Stimulated activated CD4-positive, alpha-beta T cell treated with anti-CD3 and anti-CD28 coated beads, TNF-alpha, amount 100 ng/mL, for 24 hours (primary cell): ENCODE data around the gene TFR2.

Source experiments
- DNase-seq, 3 experiments: peaks; one replicate each; pipeline ENCODE4 v3.0.0-alpha.2; 2020; ENCODE audit warnings: low read depth in 3 of 3

The TFR2 gene

DNA sequence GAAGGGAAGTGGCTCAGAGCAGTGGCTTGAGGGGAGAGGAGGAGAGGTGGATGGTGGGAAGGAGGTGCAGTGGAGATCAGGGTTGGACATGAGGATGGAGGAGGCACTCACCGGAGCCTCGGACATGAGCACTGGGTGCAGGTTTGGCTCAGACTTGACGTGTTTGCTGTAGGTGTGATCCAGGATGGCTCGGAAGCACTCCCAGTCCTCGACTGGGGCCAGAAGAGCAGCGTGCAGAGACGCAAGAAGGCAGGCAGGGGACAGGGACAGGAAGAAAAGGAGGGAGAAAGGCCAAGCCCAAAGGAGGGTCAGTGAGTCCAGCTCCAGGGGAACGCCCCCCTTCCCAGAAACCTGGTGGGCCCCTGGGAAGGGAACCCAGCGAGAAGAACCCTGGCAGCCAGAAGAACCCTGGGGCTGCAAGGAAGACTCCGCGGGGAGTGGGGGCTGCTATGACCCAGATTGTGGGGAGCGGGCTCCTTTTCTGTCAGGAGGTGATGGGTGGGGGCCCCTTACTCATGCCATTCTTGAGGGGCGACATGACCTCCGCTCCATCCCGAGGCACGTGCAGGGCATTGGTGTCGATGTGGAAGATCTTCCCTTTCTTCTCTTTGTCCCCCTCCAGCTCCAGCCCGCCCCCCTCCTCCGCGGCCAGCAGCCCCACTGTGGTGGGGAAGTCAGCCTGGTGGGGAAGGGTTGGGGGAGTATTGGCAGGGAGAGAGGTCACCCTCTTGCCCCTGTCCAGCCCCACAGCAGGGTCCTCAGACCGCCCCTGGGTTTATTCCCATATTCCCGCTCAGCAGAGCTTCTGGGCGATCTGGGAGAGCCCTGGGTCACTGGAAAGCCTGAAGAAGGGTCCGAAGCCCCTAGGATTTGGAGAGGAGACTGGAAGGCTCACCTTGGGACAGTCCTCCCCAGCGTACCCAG is 13.8 kb upstream of the TFR2 start:
- no peak for DNase-seq

DNA sequence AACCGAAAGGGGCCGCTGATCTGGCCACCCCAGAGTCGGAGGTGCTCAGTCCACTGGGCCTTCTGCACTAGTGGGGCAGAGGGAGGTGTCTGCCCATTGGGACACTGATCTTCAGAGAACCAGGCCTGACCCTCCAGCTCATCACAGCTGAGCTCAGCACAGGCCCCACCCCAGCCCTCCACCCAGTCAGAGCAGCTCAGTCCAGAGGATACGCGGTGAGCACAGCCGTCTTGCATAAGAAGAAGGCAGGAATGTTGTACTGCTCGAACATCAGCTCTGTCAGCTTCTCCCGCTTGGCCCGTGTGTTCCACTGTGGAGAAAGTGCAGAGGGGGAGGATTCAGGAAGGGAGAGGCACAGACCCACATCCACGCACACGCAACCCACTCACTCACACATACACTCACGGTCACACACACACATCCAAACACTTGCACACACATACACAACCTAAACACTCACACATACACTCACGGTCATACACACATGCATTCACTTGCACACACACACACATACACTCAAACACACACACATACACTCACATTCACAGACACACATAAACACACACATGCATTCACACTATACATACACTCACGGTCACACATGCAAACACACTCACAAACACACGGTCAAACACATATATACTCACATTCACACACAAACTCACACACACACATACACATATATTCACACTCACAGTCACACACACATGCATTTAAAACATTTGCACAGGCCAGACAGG is 8.6 kb upstream of the TFR2 start:
- DNase-seq, result no peak

DNA sequence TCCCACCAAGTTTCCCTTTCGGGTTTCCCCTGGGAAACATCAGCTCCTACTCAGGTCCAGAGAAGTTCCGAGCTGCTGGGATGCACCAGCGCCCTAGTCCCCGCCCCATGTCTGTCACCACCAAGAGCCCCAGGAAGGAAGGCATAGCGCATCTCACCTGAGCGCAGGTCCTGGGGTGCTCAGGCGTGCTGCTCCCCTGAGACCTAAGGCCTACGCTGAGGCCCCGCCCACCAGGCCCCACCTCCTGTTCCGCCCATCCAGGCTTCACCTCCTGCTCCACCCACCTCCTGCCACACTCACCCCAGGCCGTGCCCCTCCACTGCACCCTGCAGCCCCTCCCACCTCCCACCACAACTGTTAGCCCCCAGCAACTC is 1.2 kb upstream of the TFR2 start:
- DNase-seq, result peak in 1 of 3 experiments; percentile 43

DNA sequence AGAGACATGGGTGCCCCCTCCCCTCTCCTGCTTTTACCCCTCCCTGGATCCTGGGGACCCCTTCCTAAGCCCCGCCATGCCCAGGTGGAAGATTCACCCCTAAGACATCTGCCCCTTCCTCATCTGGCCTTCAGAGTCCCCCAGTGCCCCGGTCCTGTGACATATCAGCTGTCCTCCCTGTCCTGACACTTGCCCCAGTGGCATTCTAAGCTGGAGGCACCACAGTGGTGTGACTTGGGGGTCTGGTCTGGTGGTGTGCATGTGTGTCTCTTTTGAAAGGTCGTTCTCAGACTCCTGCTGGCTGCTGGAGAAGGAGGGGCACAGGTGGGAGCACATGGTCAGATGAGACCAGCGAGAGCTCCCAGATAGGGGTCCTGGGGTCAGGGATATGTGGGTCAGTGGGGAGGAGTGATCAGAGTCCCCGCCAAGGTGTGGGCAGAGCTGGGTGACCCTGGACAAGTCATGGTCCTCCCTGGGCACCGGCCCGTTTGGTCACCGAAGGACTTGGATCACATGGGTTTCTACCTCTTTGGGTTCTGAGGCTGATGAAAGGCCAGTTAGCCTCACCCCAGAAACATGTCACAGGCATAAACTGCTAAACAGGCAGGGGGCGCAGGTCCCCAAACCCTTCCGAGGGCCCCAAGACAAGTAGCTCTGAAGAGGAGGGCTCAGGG is 645 bp upstream of the TFR2 start:
- DNase-seq, result no peak

DNA sequence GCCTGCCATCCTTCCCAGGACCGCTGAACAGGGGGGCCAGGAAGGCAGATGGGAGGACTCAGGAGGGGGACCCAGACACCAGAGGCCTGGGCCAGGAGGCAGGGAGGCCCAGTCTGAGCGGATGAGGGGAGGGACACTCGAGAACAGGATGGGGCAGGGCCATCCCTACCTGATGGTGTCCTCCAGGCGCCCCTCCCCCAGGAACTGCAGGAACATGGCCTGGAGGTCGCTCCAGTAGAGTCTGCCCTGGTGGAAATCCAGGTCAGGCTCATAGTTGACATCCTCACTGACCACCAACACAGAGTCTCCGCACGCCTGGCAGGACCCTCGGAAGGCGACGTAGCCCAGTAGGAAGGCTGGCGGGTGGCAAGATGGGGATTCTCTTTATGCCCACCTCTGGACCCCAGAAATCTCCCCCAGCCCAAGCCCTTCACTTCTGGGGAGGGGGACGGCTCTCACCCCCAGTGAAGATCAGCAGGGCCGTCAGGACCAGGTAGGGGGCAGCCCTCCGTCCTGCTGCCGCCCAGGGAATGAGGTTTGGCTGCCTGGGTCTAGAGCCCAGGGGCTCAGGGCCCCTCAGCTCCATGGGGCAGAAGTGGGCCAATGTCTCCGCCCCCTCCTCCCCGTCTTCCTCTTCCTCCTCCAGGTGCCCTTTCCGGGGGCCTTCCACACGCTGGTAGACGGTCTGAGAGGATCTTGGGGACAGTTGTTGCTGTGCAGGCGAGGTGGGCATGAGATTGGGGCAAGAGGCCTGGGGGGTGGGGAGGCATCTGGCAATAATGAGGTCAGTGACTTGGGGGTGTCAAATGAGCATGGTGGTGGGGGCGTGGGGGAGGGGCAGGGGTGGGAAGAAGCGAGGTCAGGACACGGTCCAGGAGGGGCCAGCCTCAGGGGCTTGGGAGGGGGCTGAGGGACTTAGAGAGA is 573 bp downstream of the TFR2 start:
- DNase-seq, result no peak

DNA sequence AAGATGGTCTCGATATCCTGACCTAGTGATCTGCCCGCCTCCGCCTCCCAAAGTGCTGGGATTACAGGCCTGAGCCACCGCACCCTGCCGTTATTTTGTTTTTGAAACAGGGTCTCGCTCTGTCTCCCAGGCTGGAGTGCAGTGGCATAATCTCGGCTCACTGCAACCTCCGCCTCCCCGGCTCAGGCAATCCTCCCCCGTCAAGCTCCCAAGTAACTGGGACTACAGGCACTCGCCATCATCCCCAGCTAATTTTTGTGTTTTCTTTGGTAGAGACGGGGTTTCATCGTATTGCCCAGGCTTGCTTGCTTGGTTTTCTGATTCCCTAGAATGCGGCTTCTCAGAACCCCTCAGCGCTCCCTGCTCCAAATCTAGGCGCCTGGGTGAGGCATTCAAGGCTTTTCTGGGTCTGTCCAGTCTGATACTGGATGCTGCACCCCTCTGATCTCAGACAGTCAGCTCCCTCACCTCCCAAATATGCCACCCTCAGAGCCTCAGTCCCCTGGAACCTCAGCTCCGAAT is 1.3 kb downstream of the TFR2 start:
- DNase-seq, result no peak

DNA sequence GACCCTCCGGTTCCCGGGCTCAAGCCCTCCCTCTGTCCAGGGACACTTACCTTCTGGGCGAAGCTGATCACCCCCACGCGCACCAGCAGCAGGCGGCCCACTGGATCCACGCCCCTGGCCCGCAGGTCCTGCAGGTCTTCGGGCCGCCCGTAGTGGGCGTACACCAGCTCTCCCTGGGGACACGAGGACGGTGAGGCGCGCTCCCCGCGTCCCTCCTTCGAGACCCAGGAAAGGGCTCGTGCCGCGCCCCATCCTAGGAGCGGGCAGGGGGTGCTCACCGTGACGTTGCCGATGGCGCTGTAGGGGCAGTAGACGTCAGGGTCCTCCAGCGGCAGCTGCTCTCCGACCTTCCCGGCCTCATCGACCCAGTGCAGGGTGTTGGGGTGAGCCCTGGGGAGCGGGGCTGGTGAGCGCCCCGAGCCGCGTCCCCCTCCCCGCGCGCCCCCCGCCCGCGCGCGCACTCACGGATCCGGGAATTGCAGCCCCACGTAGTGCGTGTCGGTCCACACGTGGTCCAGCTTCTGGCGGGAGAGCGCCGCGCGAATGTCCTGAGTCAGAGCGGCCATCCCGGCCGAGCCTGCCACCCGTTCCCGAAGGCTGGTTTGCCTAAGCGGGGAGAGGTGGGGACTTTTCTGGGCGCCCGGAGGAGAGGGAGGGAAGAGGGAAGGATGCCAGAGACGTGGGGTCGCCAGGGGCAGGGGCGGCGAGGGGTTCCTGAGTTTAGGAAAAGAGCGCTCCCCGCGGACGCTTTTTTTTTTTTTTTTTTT is 8.2 kb downstream of the TFR2 start:
- peak; percentile 28 to 67 (median 47) for DNase-seq

DNA sequence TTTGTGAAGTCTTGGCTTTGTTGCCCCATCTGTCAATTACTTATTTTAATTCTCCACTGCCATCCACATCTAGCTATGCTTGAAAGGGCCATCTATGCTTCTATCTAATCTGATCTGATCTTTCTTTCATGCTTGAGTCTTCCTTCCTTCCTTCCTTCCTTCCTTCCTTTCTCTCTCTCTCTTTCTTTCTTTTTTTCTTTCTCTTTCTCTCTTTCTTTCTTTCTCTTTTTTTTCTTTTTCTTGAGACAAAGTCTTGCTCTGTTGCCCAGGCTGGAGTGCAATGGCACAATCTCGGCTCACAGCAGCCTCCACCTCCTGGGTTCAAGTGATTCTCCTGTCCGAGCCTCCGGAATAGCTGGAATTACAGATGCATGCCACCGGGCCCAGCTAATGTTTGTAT is 11.3 kb downstream of the TFR2 start:
- DNase-seq, result no peak

DNA sequence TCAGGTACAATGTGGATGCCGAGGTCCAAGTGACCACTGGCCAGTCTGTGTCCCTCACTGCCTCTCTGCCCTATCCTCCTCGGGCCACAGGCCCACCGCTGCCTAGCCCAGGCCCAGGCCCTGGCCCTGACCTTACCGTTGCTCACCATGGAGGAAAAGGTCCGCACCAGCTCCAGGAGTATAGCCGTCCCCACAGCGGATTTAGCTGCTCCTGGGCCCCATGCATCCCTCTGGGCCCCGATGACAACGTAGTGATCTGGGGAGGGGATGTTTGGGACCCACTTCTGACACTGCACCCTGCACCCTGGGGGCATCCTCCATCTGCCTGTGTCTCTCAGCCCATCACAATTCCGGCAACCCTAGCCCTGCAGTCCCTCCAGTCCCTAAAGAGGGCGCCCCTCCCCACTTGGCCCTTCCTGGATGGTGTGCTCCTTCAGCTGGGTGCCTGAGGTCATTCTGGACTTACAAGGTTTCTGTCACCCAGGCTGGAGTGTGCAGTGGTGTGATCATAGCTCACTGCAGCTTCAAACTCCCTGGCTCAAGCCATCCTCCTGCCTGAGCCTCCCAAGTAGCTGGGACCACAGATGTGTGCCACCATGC is 12.1 kb downstream of the TFR2 start:
- no peak for DNase-seq

DNA sequence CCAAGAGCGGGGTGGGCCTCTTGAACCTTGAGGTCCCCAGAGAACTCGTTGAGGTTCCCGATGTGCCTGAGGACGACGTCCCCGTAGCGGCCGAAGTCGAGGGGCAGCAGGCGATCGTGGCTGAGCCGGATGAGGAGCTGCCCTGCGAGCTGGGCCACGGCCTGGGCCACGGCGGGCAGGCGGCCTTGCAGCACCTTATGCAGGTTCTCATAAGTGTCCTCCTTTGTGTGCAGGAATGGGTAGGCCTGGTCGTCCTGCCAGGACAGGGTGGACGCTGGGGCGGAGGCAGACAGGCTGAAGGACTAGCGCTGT is 14.2 kb downstream of the TFR2 start:
- no peak for DNase-seq

DNA sequence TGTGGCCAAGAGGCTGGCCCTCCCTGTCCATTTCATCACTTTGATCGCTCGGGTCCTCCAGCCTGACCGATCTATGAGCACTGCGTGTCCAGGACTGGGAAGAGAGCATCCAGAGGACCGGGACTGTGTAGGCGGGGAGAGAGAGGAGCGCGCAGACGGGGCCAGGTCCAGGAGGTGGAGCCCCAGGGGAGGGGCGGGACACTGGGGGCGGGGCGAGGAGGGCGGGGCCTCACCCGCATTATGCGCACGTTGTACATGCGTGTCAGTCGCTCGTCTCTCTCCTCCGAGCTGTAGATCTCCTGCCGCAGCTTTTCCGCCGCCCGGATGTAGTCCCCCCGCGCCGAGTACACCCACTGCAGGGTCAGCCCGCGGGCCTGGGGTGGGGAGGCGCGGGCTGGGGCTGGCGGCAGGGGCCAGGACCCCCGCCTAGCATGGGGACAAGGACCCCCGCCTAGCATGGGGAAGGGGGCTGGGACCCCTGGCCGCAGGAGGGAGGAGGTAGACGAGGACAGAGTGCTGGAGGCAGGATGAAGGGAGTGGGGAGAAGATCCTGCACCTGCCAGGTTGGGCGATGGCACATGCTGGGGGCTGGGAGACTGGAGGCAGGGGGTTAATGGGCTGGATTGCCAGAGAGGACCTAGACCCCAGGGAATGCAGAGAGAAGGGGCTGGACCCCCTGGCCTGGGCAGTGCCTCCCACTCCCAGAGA is 14.7 kb downstream of the TFR2 start:
- peak; percentile 77 to 90 (median 78) for DNase-seq

DNA sequence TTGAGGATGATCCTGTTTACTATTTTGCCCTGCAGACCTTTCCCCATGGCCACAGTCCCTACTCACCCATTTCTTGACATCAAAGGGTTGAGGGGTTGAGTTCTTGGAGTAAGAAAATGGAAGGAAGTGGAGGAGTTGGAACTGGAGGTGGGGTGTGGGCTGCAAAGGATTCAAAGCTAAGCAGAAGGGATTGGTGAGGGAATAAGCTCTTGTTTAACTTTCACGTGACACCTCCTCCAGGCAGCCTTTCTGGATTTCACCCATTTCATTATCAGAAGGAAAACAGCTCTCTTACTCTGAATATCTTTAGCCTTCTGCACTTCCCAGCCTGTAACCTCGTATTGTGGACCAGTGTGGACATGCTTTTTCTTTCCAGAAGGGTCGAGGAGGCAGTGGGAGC is 15.3 kb downstream of the TFR2 start:
- DNase-seq, result no peak

DNA sequence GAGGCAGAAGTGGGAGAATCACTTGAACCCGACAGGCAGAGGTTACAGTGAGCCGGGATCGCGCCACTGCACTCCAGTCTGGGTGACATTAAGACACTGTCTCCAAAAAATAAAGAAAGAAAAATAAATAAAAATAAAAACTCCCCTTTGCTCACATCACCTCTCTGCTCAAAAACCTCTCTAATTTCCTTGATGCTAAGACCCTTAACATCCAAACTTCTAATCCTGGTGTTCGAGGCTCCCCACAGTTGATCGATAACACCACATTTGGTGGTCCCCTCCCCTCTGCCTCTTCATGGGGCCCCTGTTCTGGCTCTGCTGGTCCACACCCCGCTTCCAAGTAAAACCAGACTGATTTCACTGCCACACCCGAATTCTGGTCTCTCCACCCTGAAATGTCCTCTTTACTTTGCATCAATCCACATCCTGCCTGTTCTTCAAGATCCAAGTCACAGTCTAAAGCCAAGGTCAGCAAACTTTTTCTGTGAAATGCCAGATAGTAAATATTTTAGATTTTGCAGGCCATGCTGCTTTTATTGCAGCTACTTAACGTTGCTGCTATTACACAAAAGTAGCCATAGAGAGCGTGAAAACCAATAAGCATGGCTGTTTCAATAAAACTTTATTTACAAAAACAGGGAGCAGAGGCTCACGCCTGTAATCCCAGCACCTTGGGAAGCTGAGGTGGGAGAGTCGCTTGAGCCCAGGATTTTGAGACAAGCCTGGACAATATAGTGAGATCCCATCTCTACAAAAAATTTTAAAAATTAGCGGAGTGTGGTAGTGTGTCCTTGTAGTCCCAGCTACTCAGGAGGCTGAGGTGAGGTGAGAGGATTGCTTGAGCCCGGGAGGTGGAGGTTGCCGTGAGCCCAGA is 17.2 kb downstream of the TFR2 start:
- DNase-seq, result no peak

DNA sequence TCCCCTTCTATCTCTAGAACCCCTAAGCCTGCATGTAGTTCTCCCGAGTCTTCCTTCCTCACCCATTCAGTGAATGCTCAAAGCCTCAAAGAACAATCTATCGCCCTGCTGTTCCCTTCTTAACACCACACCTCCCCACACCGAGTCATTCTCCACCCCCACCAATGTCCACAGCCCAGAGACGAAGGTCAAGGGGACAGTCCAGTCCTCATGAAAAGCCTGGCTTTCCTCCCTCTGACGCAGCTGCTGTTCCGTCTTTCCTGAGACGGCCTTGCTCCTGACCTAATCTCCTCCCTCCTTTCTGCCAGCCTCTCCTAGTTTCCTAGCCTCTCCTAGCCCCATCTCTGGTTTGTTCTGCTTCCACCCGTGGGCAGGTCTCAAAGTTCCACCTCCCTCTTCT is 19.8 kb downstream of the TFR2 start:
- no peak for DNase-seq

DNA sequence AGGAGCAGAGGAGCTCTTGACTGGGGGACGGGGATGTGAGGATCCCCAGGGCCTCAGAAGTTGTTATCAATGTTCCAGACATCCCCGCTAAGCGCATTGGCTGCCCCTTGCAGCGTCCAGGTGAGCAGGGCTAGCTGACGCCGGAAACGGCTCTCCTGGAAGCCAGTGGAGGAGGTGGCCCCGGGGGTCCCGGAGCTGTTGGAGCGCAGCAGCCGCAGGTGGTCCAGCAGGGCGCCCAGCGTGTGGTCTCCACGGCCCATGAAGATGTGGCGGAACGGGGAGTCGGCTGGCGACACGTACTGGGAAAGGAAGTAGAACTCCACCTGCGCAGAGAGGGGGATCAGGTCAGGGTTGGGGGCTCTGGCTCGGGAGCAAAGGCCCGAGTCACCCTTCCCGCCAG is 20.5 kb downstream of the TFR2 start:
- no peak for DNase-seq

DNA sequence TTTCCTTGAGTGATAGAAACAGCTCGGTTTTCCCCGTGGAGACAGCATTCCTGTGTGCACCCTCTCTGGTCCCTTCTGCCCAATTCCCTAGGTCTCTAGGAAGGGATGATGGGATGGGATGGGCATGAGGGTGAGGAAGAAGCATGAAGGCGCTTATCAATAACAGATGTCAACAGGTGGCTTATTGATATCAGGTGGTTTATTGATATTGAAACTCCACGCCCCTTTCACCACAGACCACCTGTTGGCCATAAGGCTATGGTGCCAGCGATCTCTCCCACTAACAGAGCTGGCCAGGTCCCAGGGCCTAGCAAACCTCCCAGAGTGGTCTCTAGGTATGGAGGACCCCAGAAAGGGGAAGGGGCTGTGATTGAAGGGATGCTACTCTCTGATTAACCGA is 21.1 kb downstream of the TFR2 start:
- DNase-seq, result no peak

DNA sequence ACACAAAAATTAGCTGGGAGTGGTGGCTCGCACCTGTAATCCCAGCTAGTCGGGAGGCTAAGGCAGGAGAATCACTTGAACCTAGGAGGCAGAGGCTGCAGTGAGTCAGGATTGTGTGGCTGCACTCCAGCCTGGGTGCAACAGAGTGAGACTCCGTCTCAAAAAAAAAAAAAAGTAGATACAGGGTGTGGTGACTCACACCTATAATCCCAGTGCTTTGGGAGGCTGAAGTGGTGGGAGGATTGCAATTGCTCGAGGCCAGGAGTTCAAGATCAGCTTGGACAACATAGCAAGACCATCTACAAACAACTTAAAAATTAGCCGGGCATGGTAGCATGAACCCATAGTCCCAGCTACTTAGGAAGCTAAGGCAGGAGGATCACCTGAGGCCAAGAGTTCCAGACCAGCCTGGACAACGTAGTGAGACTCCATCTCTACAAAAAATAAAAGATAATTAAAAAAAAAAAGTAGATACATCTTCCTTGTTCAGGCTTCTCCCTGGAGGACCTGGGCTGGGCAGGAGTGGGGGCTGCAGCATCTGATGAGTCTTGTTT is 27.0 kb downstream of the TFR2 start:
- no peak for DNase-seq

DNA sequence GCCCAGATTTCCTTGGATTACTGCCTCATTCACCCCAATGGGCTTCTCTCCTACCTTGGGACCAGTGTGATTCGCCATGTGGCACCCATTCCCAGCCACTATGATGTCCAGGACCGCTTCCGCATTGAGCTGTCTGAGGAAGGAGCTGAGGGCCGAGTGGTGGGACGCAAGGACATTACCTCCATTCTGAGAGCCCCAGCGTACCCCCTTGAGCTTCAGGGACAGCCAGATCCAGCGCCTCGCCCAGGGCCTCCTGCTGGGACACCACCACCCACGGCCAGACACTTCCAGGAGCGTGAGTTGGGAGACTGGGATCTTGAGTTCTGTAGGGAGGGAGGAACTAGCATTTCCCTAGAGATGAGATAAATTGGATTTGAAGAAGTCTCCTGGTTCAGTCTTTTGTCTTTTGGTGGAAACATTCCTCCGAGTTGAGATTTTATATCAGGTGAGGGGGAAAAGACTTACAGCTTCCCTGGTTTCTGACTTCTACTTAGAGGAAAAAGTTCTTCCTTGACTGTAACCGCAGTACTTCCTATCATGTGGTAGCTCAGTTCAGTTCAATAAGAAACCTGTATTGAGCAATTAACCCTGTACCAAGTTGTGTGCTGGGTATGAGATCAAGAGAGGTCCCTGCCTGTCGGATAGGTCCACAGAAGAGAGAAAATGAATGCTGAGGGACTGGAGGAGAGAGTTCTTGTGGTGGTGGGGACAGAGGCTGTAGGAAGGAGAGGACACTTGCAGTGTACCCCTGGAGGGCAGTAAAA is 27.8 kb downstream of the TFR2 start:
- DNase-seq, result no peak
